HG03139 (cell line): ENCODE results near the gene LDLRAD4.

Experiments used
- ATAC-seq: cut with Tn5 transposase; IDR thresholded peaks from one replicate; pipeline ENCODE4 v1.9.1; 2021; ENCODE audit not compliant: unreplicated experiment

LDLRAD4 gene

GRCh38 chr18:13522861-13523660 lies 304.5 kb downstream of the LDLRAD4 start:
- ATAC-seq, result no peak

- no peak for ATAC-seq
Observed at GRCh38 chr18:13524054-13524453, 305.5 kb downstream of the LDLRAD4 start.

- ATAC-seq, result no peak
Observed at GRCh38 chr18:13524811-13525210, 306.3 kb downstream of the LDLRAD4 start.

GRCh38 chr18:13525381-13526029 lies 306.9 kb downstream of the LDLRAD4 start:
- ATAC-seq, result no peak

- no peak for ATAC-seq
Observed at GRCh38 chr18:13526519-13526918, 308.0 kb downstream of the LDLRAD4 start.

GRCh38 chr18:13527256-13527655 lies 308.7 kb downstream of the LDLRAD4 start:
- ATAC-seq, result no peak

GRCh38 chr18:13527730-13528129 lies 309.2 kb downstream of the LDLRAD4 start:
- no peak for ATAC-seq

GRCh38 chr18:13528739-13529392 lies 310.3 kb downstream of the LDLRAD4 start:
- no peak for ATAC-seq

- ATAC-seq, result no peak
Observed at GRCh38 chr18:13530033-13530878, 311.7 kb downstream of the LDLRAD4 start.

- no peak for ATAC-seq
Observed at GRCh38 chr18:13530879-13531387, 312.4 kb downstream of the LDLRAD4 start.

- no peak for ATAC-seq
Observed at GRCh38 chr18:13531681-13532325, 313.2 kb downstream of the LDLRAD4 start.

- no peak for ATAC-seq
Observed at GRCh38 chr18:13532406-13533075, 314.0 kb downstream of the LDLRAD4 start.

GRCh38 chr18:13534631-13535030 lies 316.1 kb downstream of the LDLRAD4 start:
- ATAC-seq, result no peak

GRCh38 chr18:13536578-13536977 lies 318.0 kb downstream of the LDLRAD4 start:
- ATAC-seq, result no peak

- no peak for ATAC-seq
Observed at GRCh38 chr18:13537022-13537780, 318.6 kb downstream of the LDLRAD4 start.

- no peak for ATAC-seq
Observed at GRCh38 chr18:13538630-13539029, 320.1 kb downstream of the LDLRAD4 start.

GRCh38 chr18:13539050-13539449 lies 320.5 kb downstream of the LDLRAD4 start:
- ATAC-seq, result no peak

GRCh38 chr18:13539843-13540476 lies 321.4 kb downstream of the LDLRAD4 start:
- ATAC-seq, result no peak
